Measurements from ENCODE around the gene RUVBL1. TPM values are rescaled to one million over a fixed set of nuclear protein-coding genes. Genes with fewer than 3 reads are reported as not detected.

Gene RUVBL1
- total RNA-seq, 1 donor from 2014 or later, result 17.0 TPM

GRCh38 chr3:128077665-128078064 lies 45.9 kb downstream of the RUVBL1 start:
- ATAC-seq (no peak), DNase-seq (no peak)
- intact Hi-C loops (cut with DNase I), result no loop called here
- peaks cover 26% of the 10 kb centered on the region for H3K4me1 ChIP-seq
- H3K9me3 ChIP-seq, result no peaks in the 10 kb centered on the region
- H3K4me3 ChIP-seq, result no peak overlapping the region
- H3K27ac ChIP-seq, result no peak overlapping the region
- H3K27me3 ChIP-seq, result no peaks in the 10 kb centered on the region
- peaks cover 4% of the 10 kb centered on the region for H3K36me3 ChIP-seq
- TF ChIP-seq, protein P1, sequence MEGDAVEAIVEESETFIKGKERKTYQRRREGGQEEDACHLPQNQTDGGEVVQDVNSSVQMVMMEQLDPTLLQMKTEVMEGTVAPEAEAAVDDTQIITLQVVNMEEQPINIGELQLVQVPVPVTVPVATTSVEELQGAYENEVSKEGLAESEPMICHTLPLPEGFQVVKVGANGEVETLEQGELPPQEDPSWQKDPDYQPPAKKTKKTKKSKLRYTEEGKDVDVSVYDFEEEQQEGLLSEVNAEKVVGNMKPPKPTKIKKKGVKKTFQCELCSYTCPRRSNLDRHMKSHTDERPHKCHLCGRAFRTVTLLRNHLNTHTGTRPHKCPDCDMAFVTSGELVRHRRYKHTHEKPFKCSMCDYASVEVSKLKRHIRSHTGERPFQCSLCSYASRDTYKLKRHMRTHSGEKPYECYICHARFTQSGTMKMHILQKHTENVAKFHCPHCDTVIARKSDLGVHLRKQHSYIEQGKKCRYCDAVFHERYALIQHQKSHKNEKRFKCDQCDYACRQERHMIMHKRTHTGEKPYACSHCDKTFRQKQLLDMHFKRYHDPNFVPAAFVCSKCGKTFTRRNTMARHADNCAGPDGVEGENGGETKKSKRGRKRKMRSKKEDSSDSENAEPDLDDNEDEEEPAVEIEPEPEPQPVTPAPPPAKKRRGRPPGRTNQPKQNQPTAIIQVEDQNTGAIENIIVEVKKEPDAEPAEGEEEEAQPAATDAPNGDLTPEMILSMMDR (IDR thresholded peaks at IDR 0.05), result no peak

- TF ChIP-seq, protein P1 (IDR thresholded peaks at IDR 0.05), result no peak
- DNase-seq (peak; percentile 60), ATAC-seq (peak; percentile 14)
- H3K9me3 ChIP-seq, result no peaks in the 10 kb centered on the region
- no peak overlapping the region for H3K27ac ChIP-seq
- peaks cover 26% of the 10 kb centered on the region for H3K4me1 ChIP-seq
- intact Hi-C loops (cut with DNase I), result no loop called here
- peaks cover 9% of the 10 kb centered on the region for H3K36me3 ChIP-seq
- no peaks in the 10 kb centered on the region for H3K27me3 ChIP-seq
- peak overlapping the region; percentile 51 for H3K4me3 ChIP-seq
Observed at GRCh38 chr3:128077202-128077624, 46.4 kb downstream of the RUVBL1 start.

DNA sequence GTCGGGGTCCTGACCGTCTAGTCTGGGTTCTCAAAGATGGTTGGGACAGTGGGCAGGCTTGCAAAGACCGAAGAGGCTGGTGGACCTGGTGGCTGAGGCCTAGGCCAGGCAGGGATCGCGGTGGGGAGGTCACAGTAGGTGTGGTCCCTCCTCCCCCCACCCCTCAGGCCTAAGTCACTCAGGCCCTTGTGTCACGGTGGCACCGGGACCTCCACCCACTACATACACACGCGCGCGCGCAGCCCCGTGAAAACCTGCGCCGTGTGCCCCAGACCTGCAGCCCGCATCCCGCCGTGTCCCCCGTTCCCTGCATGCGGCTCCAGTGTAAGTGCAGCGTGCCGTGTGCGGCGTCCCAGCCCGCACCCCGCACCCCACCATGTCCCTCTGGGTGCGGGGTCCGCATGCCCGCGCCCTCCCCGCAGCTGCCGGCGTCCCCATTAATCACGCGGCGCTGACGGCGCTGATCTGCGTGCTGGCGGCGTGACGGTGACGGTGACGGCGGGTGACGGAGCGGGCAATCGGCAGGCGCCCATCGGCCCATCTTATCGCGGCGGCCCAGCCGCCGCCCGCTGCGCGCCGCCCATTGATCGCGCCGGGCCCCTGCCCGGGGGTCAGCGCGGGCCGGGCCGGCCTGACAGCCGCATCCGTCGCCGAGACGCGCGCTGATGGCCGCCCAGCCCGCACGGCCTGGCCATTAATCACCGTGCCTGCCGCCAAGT lies 47.0 kb downstream of the RUVBL1 start:
- H3K4me1 ChIP-seq, result peaks cover 26% of the 10 kb centered on the region
- ATAC-seq (peak; percentile 5), DNase-seq (peak; percentile 74)
- intact Hi-C loops (cut with DNase I), result no loop called here
- no peaks in the 10 kb centered on the region for H3K9me3 ChIP-seq
- H3K27ac ChIP-seq, result peak overlapping the region; percentile 36
- H3K27me3 ChIP-seq, result no peaks in the 10 kb centered on the region
- TF ChIP-seq, protein P1 (IDR thresholded peaks at IDR 0.05), result no peak
- H3K36me3 ChIP-seq, result peaks cover 14% of the 10 kb centered on the region
- H3K4me3 ChIP-seq, result peak overlapping the region; percentile 51

- H3K27ac ChIP-seq, result peak overlapping the region; percentile 58
- TF ChIP-seq, protein P1 (IDR thresholded peaks at IDR 0.05), result peak; percentile 97
- H3K27me3 ChIP-seq, result no peaks in the 10 kb centered on the region
- ATAC-seq, result peak; percentile 96
- DNase-seq, result peak; percentile 95
- peaks cover 23% of the 10 kb centered on the region for H3K36me3 ChIP-seq
- H3K4me3 ChIP-seq, result peak overlapping the region; percentile 51
- intact Hi-C loops (cut with DNase I), result no loop called here
- H3K4me1 ChIP-seq, result peaks cover 26% of the 10 kb centered on the region
- H3K9me3 ChIP-seq, result no peaks in the 10 kb centered on the region
Observed at GRCh38 chr3:128075522-128076482, 47.8 kb downstream of the RUVBL1 start.

DNA sequence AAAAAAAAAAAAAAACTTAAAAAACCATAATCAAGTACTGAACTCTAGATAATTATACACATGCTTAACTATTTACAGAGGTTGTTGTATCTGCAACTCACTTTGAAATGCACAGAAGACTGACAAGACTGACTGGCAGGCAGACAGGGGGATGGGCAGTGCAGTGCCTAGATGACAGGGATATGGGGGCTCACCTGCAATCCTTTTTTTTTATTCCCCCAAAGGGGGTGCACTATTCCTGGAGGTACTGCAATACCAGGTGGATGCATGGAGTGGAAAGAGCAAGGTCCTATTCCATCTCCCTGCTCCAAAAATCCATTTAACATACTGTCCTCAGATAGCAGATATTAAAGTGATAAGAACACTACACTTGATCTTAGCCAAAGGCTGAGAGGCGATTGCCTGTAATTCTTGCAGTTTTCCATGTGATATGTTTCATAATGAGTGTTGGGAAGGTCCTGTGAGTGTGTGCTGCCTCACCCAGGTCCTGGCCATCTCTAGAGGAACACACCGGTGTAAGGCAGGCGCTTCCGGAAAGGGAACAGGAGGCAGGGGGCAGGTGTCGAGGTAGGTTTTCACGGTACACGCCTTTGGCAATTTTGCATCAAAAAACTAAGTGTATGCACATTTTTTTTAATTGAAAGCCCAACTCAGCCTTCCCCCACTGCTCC lies 48.6 kb downstream of the RUVBL1 start:
- intact Hi-C loops (cut with DNase I), result no loop called here
- DNase-seq, result no peak
- Histone ChIP-seq H3K4me1 (peaks cover 26% of the 10 kb centered on the region), H3K27me3 (no peaks in the 10 kb centered on the region), H3K27ac (peak overlapping the region; percentile 58), H3K36me3 (peaks cover 31% of the 10 kb centered on the region), H3K9me3 (no peaks in the 10 kb centered on the region), H3K4me3 (peak overlapping the region; percentile 51)
- peak; percentile 8 for ATAC-seq
- TF ChIP-seq, protein P1 (IDR thresholded peaks at IDR 0.05), result no peak

All from upper lobe of right lung (tissue), 1 donor.